Effector memory CD8-positive, alpha-beta T cell (primary cell): ENCODE data around the gene ABHD4.
A peak's percentile ranks its signal among the peaks of the same experiment; 100 is the strongest.

Experiments
- ATAC-seq: fragments of 150-1000 bp; cut with Tn5 transposase; replicated peaks from 2 replicates; pipeline ENCODE4 v1.10.0; 2021; ENCODE audit warnings: mild to moderate bottlenecking, moderate library complexity
- DNase-seq, 3 experiments: peaks; one replicate each; pipeline ENCODE4 v3.0.0; 2021
- H3K27ac Mint-ChIP-seq, 2 donors: one replicate each; pipeline ENCODE4 v1.8.0; 2022; ENCODE audit warnings: mild to moderate bottlenecking in 2 of 2, mixed read lengths in 2 of 2, moderate library complexity in 2 of 2
- H3K27me3 Mint-ChIP-seq, 2 donors: one replicate each; pipeline ENCODE4 v1.8.0; 2022; ENCODE audit warnings: mixed read lengths in 2 of 2
- H3K36me3 Mint-ChIP-seq: one replicate; pipeline ENCODE4 v1.8.0; 2022; ENCODE audit warnings: mild to moderate bottlenecking, moderate library complexity, mixed read lengths; ENCODE audit not compliant: insufficient read depth
- H3K4me1 Mint-ChIP-seq, 2 donors: one replicate each; pipeline ENCODE4 v1.8.0; 2022; ENCODE audit warnings: low read depth in 2 of 2, mixed read lengths in 2 of 2
- H3K4me3 Mint-ChIP-seq, 2 donors: one replicate each; pipeline ENCODE4 v1.8.0; 2022; ENCODE audit warnings: mild to moderate bottlenecking in 2 of 2, mixed read lengths in 2 of 2, moderate library complexity in 2 of 2
- H3K9me3 Mint-ChIP-seq, 2 donors: one replicate each; pipeline ENCODE4 v1.8.0; 2022; ENCODE audit warnings: mixed read lengths in 2 of 2

The ABHD4 gene

DNA sequence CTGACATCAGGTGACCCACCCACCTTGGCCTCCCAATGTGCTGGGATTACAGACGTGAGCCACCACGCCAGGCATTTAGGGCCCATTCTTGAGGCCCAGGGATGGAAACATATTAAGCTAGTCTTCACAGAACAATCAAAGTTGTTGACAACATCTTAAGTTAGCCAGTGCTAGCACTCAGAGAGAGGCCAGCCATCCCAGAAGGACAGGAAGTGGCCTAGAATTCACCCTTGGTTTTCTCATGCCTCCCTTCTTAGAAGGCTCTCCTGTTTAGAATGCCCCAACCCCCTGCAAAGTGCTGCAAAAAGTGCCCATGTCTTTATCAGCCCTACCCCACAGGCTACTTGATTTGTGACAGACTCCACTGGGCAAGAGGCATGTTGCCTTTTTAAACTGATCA is 58.1 kb downstream of the ABHD4 start:
- DNase-seq (no peak), ATAC-seq (no peak)
- no peak overlapping the region for H3K4me3 Mint-ChIP-seq
- H3K4me1 Mint-ChIP-seq, result no peaks in the 10 kb centered on the region
- H3K27ac Mint-ChIP-seq, result peak overlapping the region in 1 of 2 donors; percentile 67
- H3K27me3 Mint-ChIP-seq, result no peaks in the 10 kb centered on the region
- no peaks in the 10 kb centered on the region for H3K36me3 Mint-ChIP-seq
- no peaks in the 10 kb centered on the region for H3K9me3 Mint-ChIP-seq

GRCh38 chr14:22656945-22657731 is 59.0 kb downstream of the ABHD4 start:
- Mint-ChIP-seq H3K27me3 (no peaks in the 10 kb centered on the region), H3K36me3 (no peaks in the 10 kb centered on the region), H3K4me1 (no peaks in the 10 kb centered on the region), H3K4me3 (no peak overlapping the region), H3K27ac (peak overlapping the region in 1 of 2 donors; percentile 67), H3K9me3 (no peaks in the 10 kb centered on the region)
- ATAC-seq (no peak), DNase-seq (no peak)

GRCh38 chr14:22657861-22658260 is 59.8 kb downstream of the ABHD4 start:
- H3K36me3 Mint-ChIP-seq, result no peaks in the 10 kb centered on the region
- no peak for DNase-seq

GRCh38 chr14:22658946-22659345 is 60.8 kb downstream of the ABHD4 start:
- Mint-ChIP-seq H3K4me1 (no peaks in the 10 kb centered on the region), H3K27me3 (no peaks in the 10 kb centered on the region), H3K4me3 (no peak overlapping the region), H3K36me3 (no peaks in the 10 kb centered on the region), H3K27ac (no peak overlapping the region), H3K9me3 (no peaks in the 10 kb centered on the region)
- no peak for DNase-seq
- ATAC-seq, result no peak

More at GRCh38 chr14:22657861-22658260, 59.8 kb downstream of the ABHD4 start:
- Mint-ChIP-seq H3K4me3 (no peak overlapping the region), H3K27ac (no peak overlapping the region), H3K27me3 (no peaks in the 10 kb centered on the region), H3K9me3 (no peaks in the 10 kb centered on the region), H3K4me1 (no peaks in the 10 kb centered on the region)
- ATAC-seq, result no peak

GRCh38 chr14:22660654-22661053 is 62.6 kb downstream of the ABHD4 start:
- ATAC-seq, result no peak
- H3K9me3 Mint-ChIP-seq, result no peaks in the 10 kb centered on the region
- H3K4me1 Mint-ChIP-seq, result no peaks in the 10 kb centered on the region
- H3K27ac Mint-ChIP-seq, result no peak overlapping the region
- no peak overlapping the region for H3K4me3 Mint-ChIP-seq
- DNase-seq, result no peak
- H3K27me3 Mint-ChIP-seq, result no peaks in the 10 kb centered on the region
- no peaks in the 10 kb centered on the region for H3K36me3 Mint-ChIP-seq
